ENCODE measurements around the gene CD1B.
"Not testable (repeated sequence)": the region's sequence is repeated elsewhere in the genome, so short reads cannot be mapped to it uniquely, and the experiment has no call there.

The CD1B gene

DNA sequence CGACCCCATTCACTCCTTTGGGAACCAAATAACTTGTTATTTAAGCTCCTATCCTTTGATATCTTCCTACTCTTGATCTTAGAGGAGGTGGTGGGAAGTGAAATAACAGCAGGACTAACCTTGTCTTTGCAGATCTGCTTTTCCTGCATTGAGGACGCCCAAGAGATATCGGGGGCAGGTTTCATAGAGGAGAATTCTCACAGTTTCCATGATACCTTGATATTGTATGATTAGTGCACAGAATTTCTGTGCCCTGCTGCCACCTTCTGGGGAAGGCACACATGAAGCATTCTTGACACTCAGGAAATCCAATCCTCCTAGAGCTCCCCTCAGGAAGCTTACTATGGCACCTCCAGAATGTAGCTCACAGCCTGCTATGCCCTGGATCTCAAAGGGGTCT lies 1.6 kb downstream of the CD1B start:
- FAIRE-seq (peak; percentile 73), DNase-seq (ENCODE audit: insufficient read length, low spot score) (no peak)

- no peak for FAIRE-seq
- no peak for DNase-seq (ENCODE audit: insufficient read length, low spot score)
Observed at GRCh38 chr1:158329300-158329699, 2.0 kb downstream of the CD1B start.

DNA sequence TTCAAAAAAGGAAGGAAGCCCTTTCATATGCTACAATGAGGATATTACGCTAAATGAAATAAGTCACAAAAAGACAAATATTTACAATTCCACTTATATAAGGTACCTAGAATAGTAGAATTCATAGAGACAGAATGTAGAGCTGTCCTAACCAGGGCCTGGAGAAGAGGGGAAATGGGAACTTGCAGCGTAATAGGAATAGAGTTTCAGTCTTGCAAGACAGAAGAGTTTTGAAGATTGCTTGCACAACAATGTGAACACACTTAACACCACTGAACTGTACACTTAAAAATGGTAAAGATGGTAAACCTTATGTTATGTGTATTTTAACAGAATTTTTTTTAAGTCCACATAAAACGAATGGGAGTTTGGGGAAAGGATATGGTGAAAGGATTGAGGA lies 2.9 kb downstream of the CD1B start:
- FAIRE-seq (no peak), DNase-seq (ENCODE audit: insufficient read length, low spot score) (no peak)

DNA sequence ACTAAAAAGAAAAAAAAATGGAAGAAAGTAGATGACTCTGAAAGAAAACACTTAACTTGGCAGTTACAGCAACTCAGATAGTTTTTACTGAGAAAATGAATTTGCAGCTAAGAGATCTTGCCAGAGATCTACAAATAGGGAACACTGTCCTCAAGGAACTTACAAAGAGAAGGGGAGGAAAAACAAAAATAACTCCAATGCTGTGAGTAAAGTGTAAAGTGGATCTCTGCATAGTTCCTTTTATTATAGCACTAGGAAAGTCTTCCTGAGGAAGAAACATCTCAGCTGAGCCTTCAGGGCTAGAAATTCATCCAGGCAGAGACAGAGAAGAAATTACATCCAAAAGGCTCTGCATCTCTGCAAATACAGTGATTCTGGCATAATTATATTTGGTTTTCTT lies 3.9 kb downstream of the CD1B start:
- FAIRE-seq, result no peak
- DNase-seq (ENCODE audit: insufficient read length, low spot score), result no peak

DNA sequence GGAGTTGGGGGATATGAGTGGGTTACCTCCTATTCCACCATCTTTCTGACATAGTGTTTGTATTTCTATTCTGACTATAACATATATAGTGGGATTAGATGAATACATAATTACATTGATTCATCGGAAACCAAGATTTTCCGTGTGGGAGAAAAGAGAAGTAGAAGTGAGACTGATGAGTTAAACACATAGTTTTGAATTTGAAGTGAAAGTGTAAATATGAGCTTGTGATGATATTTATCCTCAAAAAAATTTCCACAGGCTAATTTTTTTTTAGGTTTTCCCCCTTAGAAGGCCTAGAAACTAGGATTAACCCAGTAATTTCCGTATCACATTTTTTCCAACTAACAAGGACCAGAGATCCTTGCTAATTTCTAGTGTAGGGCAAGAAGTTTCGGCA lies 6.9 kb downstream of the CD1B start:
- no peak for FAIRE-seq

GRCh38 chr1:158323866-158324265 lies 7.5 kb downstream of the CD1B start:
- FAIRE-seq, result no peak
- no peak for DNase-seq (ENCODE audit: insufficient read length, low spot score)

More for the DNA sequence above, 6.9 kb downstream of the CD1B start:
- DNase-seq (ENCODE audit: insufficient read length, low spot score), result no peak

- DNase-seq (ENCODE audit: insufficient read length, low spot score), result no peak
- no peak for FAIRE-seq
Observed at GRCh38 chr1:158311066-158311465, 20.3 kb downstream of the CD1B start.

DNA sequence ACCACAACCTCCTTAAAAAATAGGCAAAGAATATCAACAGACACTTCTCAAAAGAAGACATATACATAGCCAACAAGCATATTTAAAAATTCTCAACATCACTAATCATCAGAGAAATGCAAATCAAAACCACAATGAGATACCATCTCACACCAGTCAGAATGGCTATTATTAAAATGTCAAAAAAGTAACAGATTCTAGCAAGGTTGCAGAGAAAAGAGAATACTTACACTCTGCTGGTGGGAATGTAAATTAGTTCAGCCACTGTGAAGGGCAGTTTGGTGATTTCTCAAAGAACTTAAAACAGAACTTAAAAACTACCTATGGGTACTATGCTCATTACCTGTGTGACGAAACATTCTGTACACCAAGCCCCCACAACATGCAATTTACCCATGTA lies 20.7 kb downstream of the CD1B start:
- DNase-seq (ENCODE audit: insufficient read length, low spot score) (no peak), FAIRE-seq (no peak)

- no peak for FAIRE-seq
- no peak for DNase-seq (ENCODE audit: insufficient read length, low spot score)
Observed at GRCh38 chr1:158295791-158296190, 35.5 kb downstream of the CD1B start.

DNA sequence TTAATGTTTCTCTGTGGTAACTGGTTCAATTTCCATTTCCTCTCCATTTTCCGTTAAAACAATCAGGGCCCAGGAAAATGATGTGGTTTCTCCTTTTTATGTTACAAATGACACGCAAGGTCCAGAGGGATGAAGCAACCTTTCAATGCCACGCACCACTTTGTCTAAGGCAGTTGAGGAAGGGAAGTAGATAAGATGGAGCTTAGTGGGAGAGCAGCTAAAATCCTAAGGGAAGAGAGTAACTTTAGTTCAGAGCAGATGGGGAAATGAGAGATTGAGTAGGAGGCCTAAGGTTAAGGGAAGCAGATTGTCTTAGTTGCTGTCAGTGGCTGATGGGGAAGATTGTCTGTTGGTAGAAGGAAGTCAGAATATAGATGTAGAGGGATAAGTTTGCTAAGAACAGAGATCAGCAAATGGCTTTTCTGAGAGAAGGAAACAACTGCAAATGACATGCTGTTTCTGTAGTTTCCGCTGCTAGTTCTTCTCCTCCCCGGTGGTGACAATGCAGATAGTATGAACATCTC lies 40.9 kb downstream of the CD1B start:
- DNase-seq (ENCODE audit: insufficient read length, low spot score) (no peak), FAIRE-seq (no peak)

DNA sequence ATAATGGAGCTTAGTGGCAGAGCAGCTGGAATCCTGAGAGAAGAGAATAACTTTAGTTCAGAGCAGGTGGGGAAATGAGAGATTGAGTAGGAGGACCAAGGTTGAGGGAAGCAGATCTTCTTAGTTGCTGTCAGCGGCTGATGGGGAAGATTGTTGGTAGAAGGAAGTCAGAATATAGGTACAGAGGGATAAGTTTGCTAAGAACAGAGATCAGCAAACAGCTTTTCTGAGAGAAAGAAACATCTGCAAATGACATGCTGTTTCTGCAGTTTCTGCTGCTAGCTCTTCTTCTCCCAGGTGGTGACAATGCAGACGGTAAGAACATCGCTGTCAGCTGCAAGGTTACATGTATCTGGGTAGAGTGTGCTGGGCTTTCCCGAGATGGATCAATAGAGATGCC lies 41.5 kb downstream of the CD1B start, which contains the start of gene CD1C:
TSS of gene CD1C (plus strand) at position 113 of the 400 bp plus-strand sequence. CDS start at position 255, 142 bp downstream.
- FAIRE-seq (no peak), DNase-seq (ENCODE audit: insufficient read length, low spot score) (no peak)

DNA sequence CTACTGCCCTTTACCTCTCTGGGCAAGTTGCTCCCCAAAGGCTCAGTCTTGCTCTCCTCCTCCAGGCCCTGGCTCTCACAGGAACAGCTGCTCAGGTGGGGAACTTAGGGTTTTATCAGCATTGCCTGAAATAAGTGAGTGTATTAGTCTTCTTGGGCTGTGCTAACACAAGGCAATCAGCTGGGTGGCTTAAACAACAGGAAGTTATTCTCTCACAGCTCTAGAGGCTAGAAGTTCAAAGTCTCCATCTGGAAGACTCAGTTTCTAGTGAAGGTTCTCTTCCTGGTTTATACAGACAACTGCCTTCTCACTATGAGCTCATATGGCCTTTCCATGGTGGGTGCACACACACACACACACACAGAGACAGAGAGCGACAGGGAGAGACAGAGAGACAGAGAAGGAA lies 44.4 kb downstream of the CD1B start:
- no peak for FAIRE-seq

GRCh38 chr1:158286487-158286886 lies 44.8 kb downstream of the CD1B start:
- DNase-seq (ENCODE audit: insufficient read length, low spot score) (no peak), FAIRE-seq (no peak)

More for the DNA sequence above, 44.4 kb downstream of the CD1B start:
- DNase-seq (ENCODE audit: insufficient read length, low spot score), result no peak

- FAIRE-seq, result peak; percentile 95
Observed at GRCh38 chr1:158285756-158286241, 45.5 kb downstream of the CD1B start.

GRCh38 chr1:158283965-158284364 lies 47.4 kb downstream of the CD1B start:
- peak; percentile 61 for FAIRE-seq
- no peak for DNase-seq (ENCODE audit: insufficient read length, low spot score)

More at GRCh38 chr1:158285756-158286241, 45.5 kb downstream of the CD1B start:
- DNase-seq (ENCODE audit: insufficient read length, low spot score), result peak; percentile 23

DNA sequence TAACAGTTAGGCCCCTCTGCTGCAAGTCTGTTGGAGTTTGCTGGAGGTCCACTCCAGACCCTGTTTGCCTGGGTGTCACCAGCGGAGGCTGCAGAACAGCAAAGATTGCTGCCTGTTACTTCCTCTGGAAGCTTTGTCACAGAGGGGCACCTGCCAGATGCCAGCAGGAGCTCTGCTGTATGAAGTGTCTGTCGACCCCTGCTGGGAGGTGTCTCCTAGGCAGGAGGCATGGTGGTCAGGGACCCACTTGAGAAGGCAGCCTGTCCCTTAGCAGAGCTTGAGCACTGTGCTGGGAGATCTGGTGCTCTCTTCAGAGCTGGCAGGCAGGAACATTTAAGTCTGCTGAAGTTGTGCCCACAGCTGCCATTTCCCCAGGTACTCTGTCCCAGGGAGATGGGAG lies 48.9 kb downstream of the CD1B start:
- not testable (repeated sequence) for FAIRE-seq; DNase-seq (ENCODE audit: insufficient read length, low spot score)
